ENCODE measurements around the gene WWOX. TPM values are rescaled to one million over a fixed set of nuclear protein-coding genes. Genes with fewer than 3 reads are reported as not detected.

The WWOX gene
- polyA plus RNA-seq, 1 donor (not counting 4 experiments of a cell fraction or from before 2014, with no cell fraction given): 5.1 TPM

DNA sequence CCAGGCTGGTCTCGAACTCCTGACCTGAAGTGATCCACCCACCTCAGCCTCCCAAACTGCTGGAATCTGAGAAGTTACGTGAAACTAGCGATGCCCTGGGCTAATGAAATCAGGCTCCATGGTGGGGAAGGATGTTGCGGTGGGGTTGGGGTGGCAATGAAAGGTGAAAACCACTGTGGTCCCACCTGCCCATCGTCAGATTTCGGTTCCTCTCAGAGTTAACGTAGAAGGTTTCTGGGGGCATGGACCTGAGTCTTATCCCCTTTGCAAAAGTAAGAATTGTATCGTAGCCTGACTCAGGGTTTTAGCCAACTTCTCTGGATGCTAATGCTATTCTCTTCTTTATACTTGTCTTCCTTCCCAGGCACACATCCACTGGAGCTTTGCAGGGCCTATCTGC lies 402.3 kb downstream of the WWOX start:
- Histone ChIP-seq H3K4me1 (ENCODE audit: control insufficient read depth, extremely low read depth, insufficient read depth, low read length) (peaks cover 6% of the 10 kb centered on the region), H3K9ac (ENCODE audit: control insufficient read depth, extremely low read depth, insufficient read depth, low read length) (no peak overlapping the region), H3K36me3 (ENCODE audit: control insufficient read depth in 2 of 2, extremely low read depth in 1 of 2, insufficient read depth in 2 of 2, low read length in 2 of 2) (no peaks in the 10 kb centered on the region), H3K9me1 (ENCODE audit: control insufficient read depth, extremely low read depth, insufficient read depth, low read length) (no peaks in the 10 kb centered on the region), H3K79me2 (ENCODE audit: control insufficient read depth, insufficient read depth, low read length) (no peaks in the 10 kb centered on the region), H3K27me3 (ENCODE audit: control insufficient read depth, extremely low read depth, insufficient read depth, low read length) (no peaks in the 10 kb centered on the region), H3K27ac (ENCODE audit: control insufficient read depth, insufficient read depth, low read length) (no peak overlapping the region), H3K9me3 (ENCODE audit: control insufficient read depth, low read depth, low read length) (no peaks in the 10 kb centered on the region), H2AFZ (ENCODE audit: control insufficient read depth, low read length) (no peak overlapping the region), H3K4me2 (ENCODE audit: control insufficient read depth, extremely low read depth, insufficient read depth, low read depth, low read length) (no peak overlapping the region), H4K20me1 (ENCODE audit: control insufficient read depth, extremely low read depth, insufficient read depth, low read length) (no peaks in the 10 kb centered on the region), H3K4me3 (ENCODE audit: control insufficient read depth in 2 of 3, extremely low read depth in 1 of 3, insufficient read depth in 2 of 3, low read depth in 1 of 3, low read length in 3 of 3) (no peak overlapping the region)
- dilution Hi-C loops (cut with MboI; ENCODE audit: extremely low pct_ligation_motif_present, low sequenced_read_pairs): no loop called here
- FAIRE-seq (no peak), DNase-seq (ENCODE audit: low read depth, low spot score) (no peak)
- TF ChIP-seq, protein P1, sequence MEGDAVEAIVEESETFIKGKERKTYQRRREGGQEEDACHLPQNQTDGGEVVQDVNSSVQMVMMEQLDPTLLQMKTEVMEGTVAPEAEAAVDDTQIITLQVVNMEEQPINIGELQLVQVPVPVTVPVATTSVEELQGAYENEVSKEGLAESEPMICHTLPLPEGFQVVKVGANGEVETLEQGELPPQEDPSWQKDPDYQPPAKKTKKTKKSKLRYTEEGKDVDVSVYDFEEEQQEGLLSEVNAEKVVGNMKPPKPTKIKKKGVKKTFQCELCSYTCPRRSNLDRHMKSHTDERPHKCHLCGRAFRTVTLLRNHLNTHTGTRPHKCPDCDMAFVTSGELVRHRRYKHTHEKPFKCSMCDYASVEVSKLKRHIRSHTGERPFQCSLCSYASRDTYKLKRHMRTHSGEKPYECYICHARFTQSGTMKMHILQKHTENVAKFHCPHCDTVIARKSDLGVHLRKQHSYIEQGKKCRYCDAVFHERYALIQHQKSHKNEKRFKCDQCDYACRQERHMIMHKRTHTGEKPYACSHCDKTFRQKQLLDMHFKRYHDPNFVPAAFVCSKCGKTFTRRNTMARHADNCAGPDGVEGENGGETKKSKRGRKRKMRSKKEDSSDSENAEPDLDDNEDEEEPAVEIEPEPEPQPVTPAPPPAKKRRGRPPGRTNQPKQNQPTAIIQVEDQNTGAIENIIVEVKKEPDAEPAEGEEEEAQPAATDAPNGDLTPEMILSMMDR (optimal IDR thresholded peaks at IDR 0.05 in 1 of 3, IDR thresholded peaks at IDR 0.05 in 1 of 3, conservative IDR thresholded peaks at IDR 0.05 in 1 of 3; ENCODE audit: extremely low read depth in 1 of 3, insufficient read depth in 2 of 3, low read length in 3 of 3): no peak
- TF ChIP-seq EZH2 (IDR thresholded peaks at IDR 0.05; ENCODE audit: low read length): no peak

DNA sequence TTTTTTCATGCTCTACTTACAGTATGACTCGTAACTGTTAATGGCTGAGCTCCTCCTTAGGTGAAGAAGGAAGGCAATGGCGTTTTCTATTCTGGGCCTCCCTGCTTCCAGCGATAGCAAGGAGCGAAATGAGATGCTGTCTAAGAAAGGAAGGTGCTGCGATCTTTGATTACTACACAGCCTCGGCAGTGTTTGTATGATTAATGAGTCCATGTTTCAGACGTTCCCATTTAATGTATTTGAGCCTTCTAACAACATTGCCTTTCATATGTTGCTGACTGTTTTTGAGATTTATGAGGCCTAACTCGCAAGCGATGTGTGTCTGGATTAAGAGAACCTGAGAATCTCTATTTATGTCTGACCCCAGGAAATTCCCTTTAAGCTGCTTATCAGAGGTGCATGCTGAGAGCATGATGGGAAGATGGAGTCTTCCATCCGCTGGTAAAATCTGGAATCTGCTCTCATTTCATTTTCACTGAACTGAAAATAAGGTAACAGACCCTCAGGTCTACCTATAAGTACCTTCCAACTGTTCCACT lies 403.4 kb downstream of the WWOX start:
- DNase-seq (ENCODE audit: low read depth, low spot score): no peak
- Histone ChIP-seq H3K4me3 (ENCODE audit: control insufficient read depth in 2 of 3, extremely low read depth in 1 of 3, insufficient read depth in 2 of 3, low read depth in 1 of 3, low read length in 3 of 3) (no peak overlapping the region), H3K27ac (ENCODE audit: control insufficient read depth, insufficient read depth, low read length) (no peak overlapping the region), H3K4me2 (ENCODE audit: control insufficient read depth, extremely low read depth, insufficient read depth, low read depth, low read length) (no peak overlapping the region), H3K9me3 (ENCODE audit: control insufficient read depth, low read depth, low read length) (no peaks in the 10 kb centered on the region), H3K36me3 (ENCODE audit: control insufficient read depth in 2 of 2, extremely low read depth in 1 of 2, insufficient read depth in 2 of 2, low read length in 2 of 2) (no peaks in the 10 kb centered on the region), H3K27me3 (ENCODE audit: control insufficient read depth, extremely low read depth, insufficient read depth, low read length) (no peaks in the 10 kb centered on the region), H3K9me1 (ENCODE audit: control insufficient read depth, extremely low read depth, insufficient read depth, low read length) (no peaks in the 10 kb centered on the region), H3K9ac (ENCODE audit: control insufficient read depth, extremely low read depth, insufficient read depth, low read length) (no peak overlapping the region), H4K20me1 (ENCODE audit: control insufficient read depth, extremely low read depth, insufficient read depth, low read length) (no peaks in the 10 kb centered on the region), H3K79me2 (ENCODE audit: control insufficient read depth, insufficient read depth, low read length) (no peaks in the 10 kb centered on the region), H2AFZ (ENCODE audit: control insufficient read depth, low read length) (no peak overlapping the region), H3K4me1 (ENCODE audit: control insufficient read depth, extremely low read depth, insufficient read depth, low read length) (peaks cover 6% of the 10 kb centered on the region)
- dilution Hi-C loops (cut with MboI; ENCODE audit: extremely low pct_ligation_motif_present, low sequenced_read_pairs): no loop called here
- TF ChIP-seq EZH2 (IDR thresholded peaks at IDR 0.05; ENCODE audit: low read length): no peak
- TF ChIP-seq, protein P1 (optimal IDR thresholded peaks at IDR 0.05 in 1 of 3, IDR thresholded peaks at IDR 0.05 in 1 of 3, conservative IDR thresholded peaks at IDR 0.05 in 1 of 3; ENCODE audit: extremely low read depth in 1 of 3, insufficient read depth in 2 of 3, low read length in 3 of 3): no peak
- FAIRE-seq: no peak

All from keratinocyte (primary cell).